22Rv1 (cell line): Measurements from ENCODE around the gene PPP1R16B.

Source experiments
- ZFX ChIP-seq: fragments of 450-650 bp; IDR thresholded peaks from 2 replicates; pipeline ENCODE4 v1.6.1; 2017; ENCODE audit warnings: antibody characterized with exemption, borderline replicate concordance
- TF ChIP-seq, protein P1 (sequence below): fragments of 450-650 bp; IDR thresholded peaks from 2 replicates; pipeline ENCODE4 v1.5.1; 2017; ENCODE audit warnings: mild to moderate bottlenecking

DNA sequence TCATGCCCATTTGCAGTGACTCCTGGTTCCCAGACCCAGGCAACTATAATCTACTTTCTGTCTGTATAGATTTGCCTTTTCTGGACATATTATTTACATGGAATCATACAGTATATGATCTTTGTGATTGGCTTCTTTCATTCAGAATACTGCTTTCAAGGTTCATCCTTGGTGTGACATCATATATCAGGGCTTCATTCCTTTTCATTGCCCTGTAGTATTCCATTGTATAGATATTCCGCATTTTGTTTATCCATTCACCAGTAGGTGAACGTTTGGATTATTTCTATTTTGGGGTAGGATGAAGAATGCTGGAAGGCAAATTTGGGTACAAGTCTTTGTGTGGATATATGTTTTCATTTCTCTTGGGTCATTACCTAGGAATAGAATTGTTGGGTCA lies 36.1 kb downstream of the PPP1R16B start:
- TF ChIP-seq, protein P1, sequence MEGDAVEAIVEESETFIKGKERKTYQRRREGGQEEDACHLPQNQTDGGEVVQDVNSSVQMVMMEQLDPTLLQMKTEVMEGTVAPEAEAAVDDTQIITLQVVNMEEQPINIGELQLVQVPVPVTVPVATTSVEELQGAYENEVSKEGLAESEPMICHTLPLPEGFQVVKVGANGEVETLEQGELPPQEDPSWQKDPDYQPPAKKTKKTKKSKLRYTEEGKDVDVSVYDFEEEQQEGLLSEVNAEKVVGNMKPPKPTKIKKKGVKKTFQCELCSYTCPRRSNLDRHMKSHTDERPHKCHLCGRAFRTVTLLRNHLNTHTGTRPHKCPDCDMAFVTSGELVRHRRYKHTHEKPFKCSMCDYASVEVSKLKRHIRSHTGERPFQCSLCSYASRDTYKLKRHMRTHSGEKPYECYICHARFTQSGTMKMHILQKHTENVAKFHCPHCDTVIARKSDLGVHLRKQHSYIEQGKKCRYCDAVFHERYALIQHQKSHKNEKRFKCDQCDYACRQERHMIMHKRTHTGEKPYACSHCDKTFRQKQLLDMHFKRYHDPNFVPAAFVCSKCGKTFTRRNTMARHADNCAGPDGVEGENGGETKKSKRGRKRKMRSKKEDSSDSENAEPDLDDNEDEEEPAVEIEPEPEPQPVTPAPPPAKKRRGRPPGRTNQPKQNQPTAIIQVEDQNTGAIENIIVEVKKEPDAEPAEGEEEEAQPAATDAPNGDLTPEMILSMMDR = no peak
- no peak for TF ChIP-seq ZFX
